Right ventricle myocardium superior (tissue), 1 donor: ENCODE data around the gene RPP38. TPM values are rescaled to one million over a fixed set of nuclear protein-coding genes. Genes with fewer than 3 reads are reported as not detected.

Experiments used
- ATAC-seq: fragments of 200-7000 bp; cut with Tn5 transposase; one replicate; pipeline ENCODE4 v1.9.1; 2020; ENCODE audit warnings: mild to moderate bottlenecking; ENCODE audit not compliant: poor library complexity
- DNase-seq: peaks from one replicate; pipeline ENCODE4 v3.0.0-alpha.2; 2020
- intact Hi-C: fragments of 100-400 bp; cut with DNase I; formaldehyde crosslinking; loops from one replicate; pipeline ENCODE4 v1.11.2; 2022
- total RNA-seq: library from RNA; stranded (reverse); fragmentation: NEBNext Ultra II Directional; extraction: Animal tissue kit (Norgen Biotek cat#: 25700); gene quantifications from one replicate; pipeline ENCODE4 v1.2.1, GENCODE V29; 2021
- donor health status: DM: no; HTN: yes; CAD: no; lungs with severe emphysema.

RPP38 gene
- total RNA-seq, 1 donor from 2014 or later, result 9.2 TPM

GRCh38 chr10:15099886-15100285, 2.7 kb downstream of the RPP38 start:
- DNase-seq (no peak), ATAC-seq (no peak)
- intact Hi-C loops, result loop anchor here (10.0 kb wide), 1 partner anchor 145 kb away; the partner anchor contains the start of genes DCLRE1C and MEIG1

DNA sequence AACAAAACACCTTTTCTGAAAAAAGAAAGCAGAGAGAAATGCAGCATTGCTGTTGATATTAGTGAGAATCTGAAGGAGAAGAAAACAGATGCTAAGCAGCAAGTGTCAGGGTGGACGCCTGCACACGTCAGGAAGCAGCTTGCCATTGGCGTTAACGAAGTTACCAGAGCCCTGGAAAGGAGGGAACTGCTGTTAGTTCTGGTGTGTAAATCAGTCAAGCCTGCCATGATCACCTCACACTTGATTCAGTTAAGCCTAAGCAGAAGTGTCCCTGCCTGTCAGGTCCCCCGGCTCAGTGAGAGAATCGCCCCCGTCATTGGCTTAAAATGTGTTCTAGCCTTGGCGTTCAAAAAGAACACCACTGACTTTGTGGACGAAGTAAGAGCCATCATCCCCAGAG, 6.4 kb downstream of the RPP38 start:
- ATAC-seq, result no peak
- intact Hi-C loops, result no loop called here
- DNase-seq, result no peak

GRCh38 chr10:15106352-15107013, 9.3 kb downstream of the RPP38 start:
- DNase-seq, result peak; percentile 78
- intact Hi-C loops, result loop anchor here (5.0 kb wide), 1 partner anchor 609 kb away; no protein-coding TSS in a partner anchor
- peak; percentile 90 for ATAC-seq

- DNase-seq (no peak), ATAC-seq (no peak)
- intact Hi-C loops, result no loop called here
These were observed 15.5 kb downstream of the RPP38 start for GRCh38 chr10:15112657-15113056.

DNA sequence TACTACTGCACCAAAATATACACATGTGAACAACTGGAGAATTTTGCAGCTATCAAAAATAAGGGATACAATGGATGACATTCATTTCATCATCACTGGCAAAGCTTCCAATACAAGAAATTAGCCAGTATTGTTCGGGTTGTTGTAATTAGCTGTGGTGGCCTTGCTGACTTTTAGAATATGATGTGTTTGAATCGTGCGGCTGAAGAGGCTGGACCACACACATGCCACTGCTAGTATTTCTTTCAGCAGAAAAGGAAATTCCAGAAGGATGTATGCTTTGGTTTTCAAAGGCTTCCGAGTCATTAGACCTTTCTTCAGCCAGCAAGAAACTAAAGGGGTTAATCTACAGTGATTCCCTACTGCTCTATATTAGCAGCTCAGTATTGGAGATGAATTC, 16.6 kb downstream of the RPP38 start:
- ATAC-seq, result no peak
- DNase-seq, result no peak
- intact Hi-C loops, result no loop called here

- ATAC-seq (no peak), DNase-seq (no peak)
- intact Hi-C loops, result no loop called here
These were observed 19.1 kb downstream of the RPP38 start for GRCh38 chr10:15116225-15116624.

GRCh38 chr10:15118615-15119014, 21.5 kb downstream of the RPP38 start:
- no peak for DNase-seq

GRCh38 chr10:15120523-15120922, 23.4 kb downstream of the RPP38 start:
- ATAC-seq (no peak), DNase-seq (no peak)
- intact Hi-C loops, result no loop called here

More at GRCh38 chr10:15118615-15119014, 21.5 kb downstream of the RPP38 start:
- intact Hi-C loops, result no loop called here
- ATAC-seq, result no peak

GRCh38 chr10:15121707-15122106, 24.6 kb downstream of the RPP38 start:
- DNase-seq (no peak), ATAC-seq (no peak)
- intact Hi-C loops, result no loop called here

DNA sequence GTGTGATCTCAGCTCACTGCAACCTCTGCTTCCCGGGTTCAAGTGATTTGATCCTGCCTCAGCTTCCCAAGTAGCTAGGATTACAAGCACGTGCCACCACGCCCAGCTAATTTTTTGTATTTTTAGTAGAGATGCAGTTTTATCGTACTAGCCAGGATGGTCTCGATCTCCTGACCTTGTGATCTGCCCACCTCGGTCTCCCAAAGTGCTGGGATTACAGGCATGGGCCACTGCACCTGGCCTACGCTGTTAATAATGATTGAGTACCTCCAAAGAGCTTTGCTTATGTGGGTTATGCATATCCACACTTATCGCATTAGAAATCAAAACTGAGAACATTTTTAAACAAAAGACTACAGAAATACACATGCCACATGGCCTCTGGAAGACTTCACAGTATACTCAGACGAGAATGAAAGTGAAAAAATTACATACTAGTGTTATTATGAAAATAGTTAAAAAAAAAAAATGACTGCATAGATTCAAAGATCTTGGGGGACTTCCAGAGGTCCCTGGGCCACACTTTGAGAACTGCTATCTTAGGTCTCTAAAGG, 25.4 kb downstream of the RPP38 start:
- DNase-seq (no peak), ATAC-seq (no peak)
- intact Hi-C loops, result no loop called here

DNA sequence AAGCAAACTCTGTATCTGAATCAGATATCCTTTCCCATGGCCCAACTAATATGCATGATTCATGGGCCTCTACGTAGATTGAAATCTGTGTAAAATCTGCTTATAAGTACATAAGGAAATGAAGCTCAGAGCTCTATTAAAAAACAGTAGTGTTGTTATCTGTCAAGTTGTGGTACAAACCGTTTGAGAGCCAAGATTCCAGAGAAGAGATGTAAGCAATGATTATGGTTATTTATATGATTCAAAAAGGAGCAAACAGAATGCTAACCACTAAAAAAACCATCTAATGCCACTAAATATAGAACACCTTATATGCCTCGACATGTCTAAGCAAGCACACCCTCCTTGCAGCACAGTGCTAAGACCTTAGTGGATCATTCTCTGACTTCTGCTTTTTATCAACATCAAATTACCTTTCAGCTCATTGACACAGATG, 26.6 kb downstream of the RPP38 start:
- no peak for ATAC-seq
- intact Hi-C loops, result no loop called here
- no peak for DNase-seq

DNA sequence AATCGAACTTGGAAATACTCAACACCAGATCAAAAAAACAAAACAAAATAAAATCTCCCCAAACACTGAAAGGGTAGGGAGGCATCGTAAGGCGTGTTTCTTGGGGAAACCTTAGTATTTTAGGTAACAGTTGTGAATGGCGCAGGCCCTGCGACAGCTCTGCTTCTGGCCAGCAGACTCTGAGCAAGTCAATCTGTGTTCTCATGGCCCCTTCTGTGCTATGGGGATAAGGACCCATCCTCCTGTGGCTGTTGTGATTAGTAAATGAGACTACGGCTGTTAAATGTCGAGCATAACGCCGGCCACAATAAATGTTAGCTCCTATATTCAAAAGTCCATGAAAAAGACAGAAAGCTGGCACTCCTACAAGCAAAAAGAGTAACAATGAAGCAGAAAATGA, 27.0 kb downstream of the RPP38 start:
- intact Hi-C loops, result no loop called here
- no peak for DNase-seq
- ATAC-seq, result no peak

DNA sequence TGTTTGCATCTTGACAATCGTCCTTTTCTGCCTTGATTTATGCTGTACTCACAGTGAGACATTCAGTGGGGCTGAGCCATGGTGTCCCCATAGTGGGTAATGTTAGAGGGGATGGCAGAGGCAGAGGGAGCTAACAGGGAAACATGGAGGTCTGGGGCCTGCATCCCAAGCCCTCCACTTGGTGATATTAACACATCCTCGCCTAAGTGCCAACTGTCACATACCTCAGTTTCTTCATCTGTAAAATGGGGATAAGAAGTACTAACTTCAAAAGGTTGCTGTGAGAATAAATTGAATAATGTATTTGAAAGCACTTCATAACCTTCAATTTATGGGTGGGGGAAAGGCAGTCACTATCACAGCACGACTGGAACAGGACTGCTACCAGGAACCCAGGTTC, 27.8 kb downstream of the RPP38 start:
- intact Hi-C loops, result no loop called here
- ATAC-seq, result no peak
- no peak for DNase-seq

GRCh38 chr10:15131330-15131729, 34.2 kb downstream of the RPP38 start:
- intact Hi-C loops, result no loop called here
- no peak for DNase-seq
- ATAC-seq, result no peak

GRCh38 chr10:15136129-15137035, 39.2 kb downstream of the RPP38 start:
- intact Hi-C loops, result no loop called here
- DNase-seq, result no peak
- no peak for ATAC-seq

- no peak for ATAC-seq
- DNase-seq, result no peak
- intact Hi-C loops, result no loop called here
These were observed 39.8 kb downstream of the RPP38 start for GRCh38 chr10:15137036-15137359.

GRCh38 chr10:15137636-15138035, 40.5 kb downstream of the RPP38 start:
- ATAC-seq (no peak), DNase-seq (no peak)
- intact Hi-C loops, result no loop called here

- no peak for DNase-seq
- intact Hi-C loops, result no loop called here
These were observed 43.5 kb downstream of the RPP38 start for GRCh38 chr10:15140698-15141097.

GRCh38 chr10:15141136-15142054, 44.2 kb downstream of the RPP38 start:
- no peak for DNase-seq
- intact Hi-C loops, result no loop called here
- no peak for ATAC-seq

More at GRCh38 chr10:15140698-15141097, 43.5 kb downstream of the RPP38 start:
- ATAC-seq, result no peak
